Activated T-helper 2 cell treated with anti-CD3 and anti-CD28 coated beads, Interferon-gamma antibody, Interleukin-2, Interleukin-4, amounts not matched to agents 10 μg/mL and 5 μg/mL and 100 μg/mL, durations not matched to agents 14 hours and 24 hours and 36 hours (primary cell): Measurements from ENCODE around the gene CEP131. TPM values are rescaled to one million over a fixed set of nuclear protein-coding genes. Genes with fewer than 3 reads are reported as not detected.
"Not testable (repeated sequence)": the region's sequence is repeated elsewhere in the genome, so short reads cannot be mapped to it uniquely, and the experiment has no call there.

Experiments
- DNase-seq: peaks from one replicate; pipeline ENCODE4 v3.0.0; 2021; ENCODE audit warnings: low spot score
- H3K27ac Mint-ChIP-seq: one replicate; pipeline ENCODE4 v1.8.0; 2021; ENCODE audit warnings: mixed read lengths
- H3K27me3 Mint-ChIP-seq: one replicate; pipeline ENCODE4 v1.8.0; 2021; ENCODE audit warnings: low read depth, mixed read lengths
- H3K36me3 Mint-ChIP-seq: one replicate; pipeline ENCODE4 v1.8.0; 2021; ENCODE audit warnings: low read depth, mixed read lengths
- H3K4me1 Mint-ChIP-seq: one replicate; pipeline ENCODE4 v1.8.0; 2021; ENCODE audit warnings: low read depth, mixed read lengths
- H3K4me3 Mint-ChIP-seq: one replicate; pipeline ENCODE4 v1.8.0; 2021; ENCODE audit warnings: low read depth, mild to moderate bottlenecking, moderate library complexity, mixed read lengths
- H3K9me3 Mint-ChIP-seq: one replicate; pipeline ENCODE4 v1.8.0; 2021; ENCODE audit warnings: mixed read lengths
- intact Hi-C: fragments of 100-400 bp; cut with micrococcal nuclease; formaldehyde crosslinking; loops from one replicate; pipeline ENCODE4 v1.15.1; 2023
- total RNA-seq: library from RNA; stranded (reverse); gene quantifications from 2 replicates; pipeline ENCODE4 v1.2.3, GENCODE V29; 2022

Gene CEP131
- total RNA-seq, 1 donor from 2014 or later = 14.8 TPM

DNA sequence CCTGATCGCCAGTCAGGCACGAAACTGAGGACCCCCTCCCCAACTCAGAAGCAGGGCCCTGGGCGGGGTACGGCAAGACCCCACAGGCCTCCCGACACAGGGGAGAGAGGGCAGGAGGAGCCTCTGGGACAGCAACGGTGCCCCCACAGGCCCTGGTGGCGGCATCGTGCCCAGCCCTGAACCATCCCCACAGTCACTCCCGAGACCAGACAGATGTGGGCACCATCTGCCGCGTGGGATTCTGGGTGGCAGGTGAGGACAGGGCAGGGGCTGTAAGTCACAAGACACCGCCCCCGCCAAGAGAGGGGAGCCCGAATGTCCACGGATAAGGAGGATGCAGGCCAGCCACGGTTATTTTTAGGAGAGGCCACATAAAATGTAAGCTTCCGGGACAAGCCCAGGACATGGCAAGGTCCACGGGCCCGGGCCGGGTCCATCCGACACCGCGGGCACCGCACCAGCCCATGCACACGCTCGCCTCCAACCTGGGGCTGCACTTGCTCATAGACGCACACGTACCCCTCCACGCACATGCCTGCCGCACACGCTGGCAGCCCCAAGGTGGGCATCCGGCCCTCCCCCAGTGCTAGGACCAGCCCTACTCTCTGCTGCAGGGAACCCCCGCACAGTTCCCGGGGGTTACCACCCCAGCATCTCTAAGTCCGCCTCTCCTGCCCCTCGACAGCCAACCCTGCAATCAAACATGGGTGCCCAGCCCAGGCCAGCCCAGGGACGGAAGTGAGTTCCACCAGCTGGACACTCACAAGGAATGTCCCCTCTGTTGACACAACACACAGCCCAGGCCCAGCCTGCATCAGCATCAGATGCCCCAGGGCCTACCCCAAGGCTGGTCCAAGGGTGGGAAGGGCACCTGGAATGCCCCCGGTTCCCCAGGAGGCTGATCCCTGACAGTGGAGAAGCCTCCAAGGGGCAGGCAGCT is 65.6 kb downstream of the CEP131 start:
- intact Hi-C loops = no loop called here
- DNase-seq = no peak
- H3K4me3 Mint-ChIP-seq = no peak overlapping the region
- no peaks in the 10 kb centered on the region for H3K36me3 Mint-ChIP-seq
- H3K9me3 Mint-ChIP-seq = no peaks in the 10 kb centered on the region
- H3K27me3 Mint-ChIP-seq = no peaks in the 10 kb centered on the region
- no peaks in the 10 kb centered on the region for H3K4me1 Mint-ChIP-seq
- no peak overlapping the region for H3K27ac Mint-ChIP-seq

- H3K27me3 Mint-ChIP-seq = no peaks in the 10 kb centered on the region
- H3K4me3 Mint-ChIP-seq = no peak overlapping the region
- no peaks in the 10 kb centered on the region for H3K36me3 Mint-ChIP-seq
- no peak for DNase-seq
- no peak overlapping the region for H3K27ac Mint-ChIP-seq
- H3K4me1 Mint-ChIP-seq = no peaks in the 10 kb centered on the region
- intact Hi-C loops = no loop called here
- no peaks in the 10 kb centered on the region for H3K9me3 Mint-ChIP-seq
Measured at GRCh38 chr17:81154961-81155360, 67.8 kb downstream of the CEP131 start.

- H3K27me3 Mint-ChIP-seq, H3K27ac Mint-ChIP-seq, H3K9me3 Mint-ChIP-seq, H3K36me3 Mint-ChIP-seq, DNase-seq, intact Hi-C loops, H3K4me1 Mint-ChIP-seq, H3K4me3 Mint-ChIP-seq: not testable (repeated sequence)
Measured at GRCh38 chr17:81154016-81154415, 68.7 kb downstream of the CEP131 start.

GRCh38 chr17:81153340-81153803 is 69.4 kb downstream of the CEP131 start:
- H3K9me3 Mint-ChIP-seq = no peaks in the 10 kb centered on the region
- no peak overlapping the region for H3K4me3 Mint-ChIP-seq
- intact Hi-C loops = no loop called here
- H3K27ac Mint-ChIP-seq = no peak overlapping the region
- no peaks in the 10 kb centered on the region for H3K36me3 Mint-ChIP-seq
- no peaks in the 10 kb centered on the region for H3K4me1 Mint-ChIP-seq
- H3K27me3 Mint-ChIP-seq = no peaks in the 10 kb centered on the region
- no peak for DNase-seq

DNA sequence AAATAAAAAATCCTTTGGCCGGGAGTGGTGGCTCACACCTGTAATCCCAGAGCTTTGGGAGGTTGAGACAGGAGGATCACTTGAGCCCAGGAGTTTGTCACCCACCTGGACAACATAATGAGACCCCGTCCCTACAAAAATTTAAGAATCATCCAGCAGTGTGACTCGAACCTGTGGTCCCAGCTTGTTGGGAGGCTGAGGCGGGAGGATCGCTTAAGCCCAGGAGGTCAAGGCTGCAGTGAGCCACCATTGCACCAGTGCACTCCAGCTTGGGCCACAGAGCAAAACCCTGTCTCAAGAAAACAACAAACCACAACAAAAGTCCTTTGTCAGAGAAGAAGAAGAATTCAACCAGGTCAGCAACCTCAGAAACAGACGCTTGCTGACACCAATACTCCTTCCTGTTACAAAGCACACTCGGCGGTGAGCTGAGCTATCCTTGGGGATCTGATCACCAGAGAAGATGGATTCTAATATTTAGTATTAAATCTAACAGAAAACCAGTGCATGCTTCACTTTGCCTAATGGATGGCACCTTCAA is 70.4 kb downstream of the CEP131 start:
- Mint-ChIP-seq H3K27ac (no peak overlapping the region), H3K4me1 (no peaks in the 10 kb centered on the region), H3K36me3 (no peaks in the 10 kb centered on the region), H3K4me3 (no peak overlapping the region), H3K27me3 (no peaks in the 10 kb centered on the region), H3K9me3 (no peaks in the 10 kb centered on the region)
- no peak for DNase-seq
- intact Hi-C loops = no loop called here

- H3K27ac Mint-ChIP-seq = no peak overlapping the region
- H3K9me3 Mint-ChIP-seq = no peaks in the 10 kb centered on the region
- H3K27me3 Mint-ChIP-seq = no peaks in the 10 kb centered on the region
- H3K4me1 Mint-ChIP-seq = no peaks in the 10 kb centered on the region
- intact Hi-C loops = no loop called here
- no peaks in the 10 kb centered on the region for H3K36me3 Mint-ChIP-seq
- no peak for DNase-seq
- no peak overlapping the region for H3K4me3 Mint-ChIP-seq
Measured at GRCh38 chr17:81151278-81151677, 71.5 kb downstream of the CEP131 start.

GRCh38 chr17:81150377-81151077 is 72.2 kb downstream of the CEP131 start:
- intact Hi-C loops = no loop called here
- Mint-ChIP-seq H3K27ac (no peak overlapping the region), H3K36me3 (no peaks in the 10 kb centered on the region)

GRCh38 chr17:81148986-81149533 is 73.7 kb downstream of the CEP131 start:
- Mint-ChIP-seq H3K4me1 (no peaks in the 10 kb centered on the region), H3K9me3 (no peaks in the 10 kb centered on the region), H3K27ac (no peak overlapping the region), H3K27me3 (no peaks in the 10 kb centered on the region), H3K36me3 (no peaks in the 10 kb centered on the region), H3K4me3 (no peak overlapping the region)
- no peak for DNase-seq
- intact Hi-C loops = no loop called here

More at GRCh38 chr17:81150377-81151077, 72.2 kb downstream of the CEP131 start:
- Mint-ChIP-seq H3K4me3 (no peak overlapping the region), H3K4me1 (no peaks in the 10 kb centered on the region), H3K27me3 (no peaks in the 10 kb centered on the region), H3K9me3 (no peaks in the 10 kb centered on the region)
- no peak for DNase-seq

DNA sequence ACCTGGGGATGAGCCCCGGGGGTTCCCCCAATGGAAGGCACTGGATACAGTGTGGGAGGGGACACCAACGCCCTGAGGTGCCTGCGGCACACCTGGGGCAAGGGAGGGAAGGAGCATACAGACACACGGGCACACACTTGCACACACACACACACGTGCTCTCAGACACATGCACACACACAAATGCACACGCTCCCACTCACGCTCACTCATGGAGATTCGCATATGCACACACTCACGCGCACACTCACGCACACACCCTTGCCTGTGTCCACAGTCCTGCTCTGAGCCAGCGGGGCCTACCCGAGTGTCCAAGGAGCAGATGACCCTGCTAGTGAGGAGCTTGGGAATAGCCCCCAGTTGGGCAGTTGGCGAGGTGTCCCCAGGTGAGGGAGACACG is 74.2 kb downstream of the CEP131 start:
- DNase-seq = no peak
- H3K4me3 Mint-ChIP-seq = no peak overlapping the region
- no peaks in the 10 kb centered on the region for H3K4me1 Mint-ChIP-seq
- no peak overlapping the region for H3K27ac Mint-ChIP-seq
- H3K36me3 Mint-ChIP-seq = no peaks in the 10 kb centered on the region
- H3K27me3 Mint-ChIP-seq = no peaks in the 10 kb centered on the region
- no peaks in the 10 kb centered on the region for H3K9me3 Mint-ChIP-seq
- intact Hi-C loops = no loop called here

GRCh38 chr17:81147701-81148100 is 75.1 kb downstream of the CEP131 start:
- Mint-ChIP-seq H3K4me1 (no peaks in the 10 kb centered on the region), H3K4me3 (no peak overlapping the region), H3K9me3 (no peaks in the 10 kb centered on the region), H3K36me3 (no peaks in the 10 kb centered on the region), H3K27me3 (no peaks in the 10 kb centered on the region), H3K27ac (no peak overlapping the region)
- DNase-seq = no peak
- intact Hi-C loops = no loop called here

DNA sequence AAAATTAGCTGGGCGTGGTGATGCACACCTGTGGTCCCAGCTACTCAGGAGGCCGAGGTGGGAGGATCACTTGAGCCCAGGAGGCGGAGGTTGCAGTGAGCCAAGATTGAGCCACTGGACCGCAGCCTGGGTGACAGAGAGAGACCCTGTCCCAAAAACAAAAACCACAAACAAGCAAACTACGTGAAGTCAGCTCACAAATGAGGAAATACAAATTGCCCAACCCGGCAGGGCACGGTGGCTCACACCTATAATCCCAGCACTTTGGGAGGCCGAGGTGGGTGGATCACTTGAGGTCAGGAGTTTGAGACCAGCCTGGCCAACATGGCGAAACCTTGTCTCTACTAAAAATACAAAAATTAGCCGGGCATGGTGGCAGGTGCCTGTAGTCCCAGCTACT is 76.6 kb downstream of the CEP131 start:
- H3K9me3 Mint-ChIP-seq, intact Hi-C loops, H3K4me1 Mint-ChIP-seq, H3K36me3 Mint-ChIP-seq, H3K27ac Mint-ChIP-seq, H3K27me3 Mint-ChIP-seq, DNase-seq, H3K4me3 Mint-ChIP-seq: not testable (repeated sequence)

- Mint-ChIP-seq H3K9me3 (no peaks in the 10 kb centered on the region), H3K4me3 (no peak overlapping the region), H3K27me3 (no peaks in the 10 kb centered on the region), H3K36me3 (no peaks in the 10 kb centered on the region), H3K4me1 (no peaks in the 10 kb centered on the region), H3K27ac (no peak overlapping the region)
- DNase-seq = no peak
- intact Hi-C loops = loop anchor here (5.0 kb wide), 1 partner anchor 98 kb away; no protein-coding TSS in a partner anchor
Measured at GRCh38 chr17:81144423-81144781, 78.4 kb downstream of the CEP131 start.
